Measurements from ENCODE around the gene LDLRAD1. TPM values are rescaled to one million over a fixed set of nuclear protein-coding genes. Genes with fewer than 3 reads are reported as not detected.
A peak's percentile ranks its signal among the peaks of the same experiment; 100 is the strongest.

The LDLRAD1 gene
- total and polyA plus RNA-seq, 2 experiments from 2014 or later = not detected

DNA sequence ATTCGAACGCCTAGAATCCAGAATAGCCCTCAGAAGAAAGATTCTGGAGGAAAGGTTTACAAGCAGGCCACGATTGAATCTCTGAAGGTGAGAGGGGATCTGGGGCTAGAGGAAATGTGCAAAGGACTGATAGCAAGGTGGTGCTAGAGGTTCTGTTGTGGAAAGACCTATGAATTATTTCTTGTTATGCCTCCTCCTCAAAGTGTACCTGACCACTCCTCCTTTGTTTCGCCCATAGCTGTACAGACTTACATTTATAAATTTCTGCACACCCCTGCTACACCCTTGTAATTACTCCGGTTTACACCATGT, 36.4 kb upstream of the LDLRAD1 start:
- TF ChIP-seq JUNB (IDR thresholded peaks at IDR 0.05; ENCODE audit: unreplicated experiment) (no peak), EZH2 (IDR thresholded peaks at IDR 0.05; ENCODE audit: low read depth, unreplicated experiment) (no peak)
- peak overlapping the region; percentile 74; the same call in 1 of the 2 replicates for H2AFZ ChIP-seq
- peak overlapping the region; percentile 87 for H3K4me2 ChIP-seq
- H3K79me2 ChIP-seq (replicated peaks; ENCODE audit: insufficient read depth) = peaks cover 34% of the 10 kb centered on the region
- H3K9me2 ChIP-seq (ENCODE audit: insufficient read depth) = no peaks in the 10 kb centered on the region
- Mint-ChIP-seq H3K4me3 (no peak overlapping the region), H3K36me3 (ENCODE audit: low read depth) (no peaks in the 10 kb centered on the region; the same call in 2 of the 3 replicates), H3K4me1 (peaks cover 7% of the 10 kb centered on the region; the same call in 1 of the 3 replicates), H3K9me3 (no peaks in the 10 kb centered on the region), H3K27me3 (ENCODE audit: insufficient read depth, low read depth, poor library complexity) (no peaks in the 10 kb centered on the region), H3K27ac (no peak overlapping the region)
- peak overlapping the region; percentile 94 for H3K4me3 ChIP-seq
- H3K4me1 ChIP-seq (ENCODE audit: insufficient read depth) = peaks cover 16% of the 10 kb centered on the region
- no peaks in the 10 kb centered on the region for H3F3A ChIP-seq (replicated peaks; ENCODE audit: low read depth)
- H3K27ac ChIP-seq (ENCODE audit: low read depth) = no peak overlapping the region
- H3K36me3 ChIP-seq (ENCODE audit: insufficient read depth) = no peaks in the 10 kb centered on the region
- H4K20me1 ChIP-seq (replicated peaks; ENCODE audit: insufficient read depth) = peaks cover 4% of the 10 kb centered on the region; the same call in 1 of the 2 replicates
- no peak for ATAC-seq
- DNase-seq (ENCODE audit: low spot score) = peak; percentile 1
- H3K27me3 ChIP-seq (ENCODE audit: insufficient read depth) = no peaks in the 10 kb centered on the region

DNA sequence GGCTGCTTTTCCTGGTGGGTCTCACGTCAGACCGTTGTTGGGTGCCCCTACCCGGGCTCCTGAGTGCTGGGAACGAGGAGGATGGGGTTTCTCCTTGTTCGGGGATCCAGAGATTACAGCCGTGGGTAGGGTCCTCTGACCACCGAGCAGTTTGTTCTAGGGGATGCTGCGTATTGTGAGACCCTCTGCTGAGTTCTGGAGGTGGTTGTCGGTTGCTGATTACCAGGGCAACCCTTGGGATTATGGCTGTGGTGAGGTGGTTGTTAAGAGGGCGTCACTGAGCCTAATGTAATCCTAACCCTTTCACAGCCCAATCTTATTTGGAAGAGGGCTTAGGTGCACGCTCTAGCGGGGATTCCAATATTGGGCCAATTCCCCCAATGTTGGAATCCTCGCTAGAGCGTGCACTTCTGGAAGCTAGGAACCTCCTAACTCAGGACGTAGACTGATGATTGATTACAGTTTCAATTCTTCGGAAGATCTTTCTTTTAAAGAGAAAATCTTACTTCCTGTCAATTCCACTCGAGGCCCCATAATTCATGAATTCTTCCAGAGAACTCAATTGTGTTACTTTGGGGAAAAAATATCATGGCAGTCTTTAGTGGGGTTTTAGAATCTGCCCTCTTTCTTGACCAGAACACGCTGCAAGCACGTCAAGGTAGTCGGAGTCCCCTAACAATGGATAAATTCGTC, 35.9 kb upstream of the LDLRAD1 start:
- H3K4me1 Mint-ChIP-seq = peaks cover 7% of the 10 kb centered on the region; the same call in 1 of the 3 replicates
- H3K36me3 Mint-ChIP-seq (ENCODE audit: low read depth) = no peaks in the 10 kb centered on the region; the same call in 2 of the 3 replicates
- Histone ChIP-seq H2AFZ (peak overlapping the region; percentile 74; the same call in 1 of the 2 replicates), H3K4me3 (peak overlapping the region; percentile 94), H4K20me1 (replicated peaks; ENCODE audit: insufficient read depth) (peaks cover 9% of the 10 kb centered on the region; the same call in 1 of the 2 replicates), H3K36me3 (ENCODE audit: insufficient read depth) (no peaks in the 10 kb centered on the region), H3K4me1 (ENCODE audit: insufficient read depth) (peaks cover 16% of the 10 kb centered on the region), H3K27me3 (ENCODE audit: insufficient read depth) (no peaks in the 10 kb centered on the region), H3K9me2 (ENCODE audit: insufficient read depth) (no peaks in the 10 kb centered on the region), H3K79me2 (replicated peaks; ENCODE audit: insufficient read depth) (peaks cover 39% of the 10 kb centered on the region), H3F3A (replicated peaks; ENCODE audit: low read depth) (no peaks in the 10 kb centered on the region), H3K27ac (ENCODE audit: low read depth) (peak overlapping the region; percentile 60; the same call in 1 of the 2 replicates), H3K4me2 (peak overlapping the region; percentile 87)
- H3K4me3 Mint-ChIP-seq = no peak overlapping the region
- H3K27ac Mint-ChIP-seq = no peak overlapping the region; the same call in 1 of the 2 replicates
- ATAC-seq (peak; percentile 6), DNase-seq (ENCODE audit: low spot score) (peak; percentile 38)
- H3K9me3 Mint-ChIP-seq = no peaks in the 10 kb centered on the region
- no peaks in the 10 kb centered on the region for H3K27me3 Mint-ChIP-seq (ENCODE audit: insufficient read depth, low read depth, poor library complexity)
- TF ChIP-seq NANOG (IDR thresholded peaks at IDR 0.05; ENCODE audit: borderline replicate concordance) = no peak
- TF ChIP-seq POLR2AphosphoS5 (IDR thresholded peaks at IDR 0.05; ENCODE audit: low read depth) = no peak
- TF ChIP-seq, protein P1, sequence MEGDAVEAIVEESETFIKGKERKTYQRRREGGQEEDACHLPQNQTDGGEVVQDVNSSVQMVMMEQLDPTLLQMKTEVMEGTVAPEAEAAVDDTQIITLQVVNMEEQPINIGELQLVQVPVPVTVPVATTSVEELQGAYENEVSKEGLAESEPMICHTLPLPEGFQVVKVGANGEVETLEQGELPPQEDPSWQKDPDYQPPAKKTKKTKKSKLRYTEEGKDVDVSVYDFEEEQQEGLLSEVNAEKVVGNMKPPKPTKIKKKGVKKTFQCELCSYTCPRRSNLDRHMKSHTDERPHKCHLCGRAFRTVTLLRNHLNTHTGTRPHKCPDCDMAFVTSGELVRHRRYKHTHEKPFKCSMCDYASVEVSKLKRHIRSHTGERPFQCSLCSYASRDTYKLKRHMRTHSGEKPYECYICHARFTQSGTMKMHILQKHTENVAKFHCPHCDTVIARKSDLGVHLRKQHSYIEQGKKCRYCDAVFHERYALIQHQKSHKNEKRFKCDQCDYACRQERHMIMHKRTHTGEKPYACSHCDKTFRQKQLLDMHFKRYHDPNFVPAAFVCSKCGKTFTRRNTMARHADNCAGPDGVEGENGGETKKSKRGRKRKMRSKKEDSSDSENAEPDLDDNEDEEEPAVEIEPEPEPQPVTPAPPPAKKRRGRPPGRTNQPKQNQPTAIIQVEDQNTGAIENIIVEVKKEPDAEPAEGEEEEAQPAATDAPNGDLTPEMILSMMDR (conservative IDR thresholded peaks at IDR 0.05; ENCODE audit: low read depth in 2 of 2) = no peak
- no peak for TF ChIP-seq EZH2phosphoT487 (IDR thresholded peaks at IDR 0.05; ENCODE audit: unreplicated experiment)
- no peak for TF ChIP-seq EZH2 (IDR thresholded peaks at IDR 0.05; ENCODE audit: low read depth, unreplicated experiment)
- TF ChIP-seq STAT1 (IDR thresholded peaks at IDR 0.05; ENCODE audit: unreplicated experiment) = no peak
- TF ChIP-seq ZNF114 (CRISPR knock-in tag; IDR thresholded peaks at IDR 0.05) = no peak
- no peak for TF ChIP-seq CREB1 (CRISPR knock-in tag; IDR thresholded peaks at IDR 0.05; ENCODE audit: low read depth)
- TF ChIP-seq JUNB (IDR thresholded peaks at IDR 0.05; ENCODE audit: unreplicated experiment) = no peak
- TF ChIP-seq, protein P2, sequence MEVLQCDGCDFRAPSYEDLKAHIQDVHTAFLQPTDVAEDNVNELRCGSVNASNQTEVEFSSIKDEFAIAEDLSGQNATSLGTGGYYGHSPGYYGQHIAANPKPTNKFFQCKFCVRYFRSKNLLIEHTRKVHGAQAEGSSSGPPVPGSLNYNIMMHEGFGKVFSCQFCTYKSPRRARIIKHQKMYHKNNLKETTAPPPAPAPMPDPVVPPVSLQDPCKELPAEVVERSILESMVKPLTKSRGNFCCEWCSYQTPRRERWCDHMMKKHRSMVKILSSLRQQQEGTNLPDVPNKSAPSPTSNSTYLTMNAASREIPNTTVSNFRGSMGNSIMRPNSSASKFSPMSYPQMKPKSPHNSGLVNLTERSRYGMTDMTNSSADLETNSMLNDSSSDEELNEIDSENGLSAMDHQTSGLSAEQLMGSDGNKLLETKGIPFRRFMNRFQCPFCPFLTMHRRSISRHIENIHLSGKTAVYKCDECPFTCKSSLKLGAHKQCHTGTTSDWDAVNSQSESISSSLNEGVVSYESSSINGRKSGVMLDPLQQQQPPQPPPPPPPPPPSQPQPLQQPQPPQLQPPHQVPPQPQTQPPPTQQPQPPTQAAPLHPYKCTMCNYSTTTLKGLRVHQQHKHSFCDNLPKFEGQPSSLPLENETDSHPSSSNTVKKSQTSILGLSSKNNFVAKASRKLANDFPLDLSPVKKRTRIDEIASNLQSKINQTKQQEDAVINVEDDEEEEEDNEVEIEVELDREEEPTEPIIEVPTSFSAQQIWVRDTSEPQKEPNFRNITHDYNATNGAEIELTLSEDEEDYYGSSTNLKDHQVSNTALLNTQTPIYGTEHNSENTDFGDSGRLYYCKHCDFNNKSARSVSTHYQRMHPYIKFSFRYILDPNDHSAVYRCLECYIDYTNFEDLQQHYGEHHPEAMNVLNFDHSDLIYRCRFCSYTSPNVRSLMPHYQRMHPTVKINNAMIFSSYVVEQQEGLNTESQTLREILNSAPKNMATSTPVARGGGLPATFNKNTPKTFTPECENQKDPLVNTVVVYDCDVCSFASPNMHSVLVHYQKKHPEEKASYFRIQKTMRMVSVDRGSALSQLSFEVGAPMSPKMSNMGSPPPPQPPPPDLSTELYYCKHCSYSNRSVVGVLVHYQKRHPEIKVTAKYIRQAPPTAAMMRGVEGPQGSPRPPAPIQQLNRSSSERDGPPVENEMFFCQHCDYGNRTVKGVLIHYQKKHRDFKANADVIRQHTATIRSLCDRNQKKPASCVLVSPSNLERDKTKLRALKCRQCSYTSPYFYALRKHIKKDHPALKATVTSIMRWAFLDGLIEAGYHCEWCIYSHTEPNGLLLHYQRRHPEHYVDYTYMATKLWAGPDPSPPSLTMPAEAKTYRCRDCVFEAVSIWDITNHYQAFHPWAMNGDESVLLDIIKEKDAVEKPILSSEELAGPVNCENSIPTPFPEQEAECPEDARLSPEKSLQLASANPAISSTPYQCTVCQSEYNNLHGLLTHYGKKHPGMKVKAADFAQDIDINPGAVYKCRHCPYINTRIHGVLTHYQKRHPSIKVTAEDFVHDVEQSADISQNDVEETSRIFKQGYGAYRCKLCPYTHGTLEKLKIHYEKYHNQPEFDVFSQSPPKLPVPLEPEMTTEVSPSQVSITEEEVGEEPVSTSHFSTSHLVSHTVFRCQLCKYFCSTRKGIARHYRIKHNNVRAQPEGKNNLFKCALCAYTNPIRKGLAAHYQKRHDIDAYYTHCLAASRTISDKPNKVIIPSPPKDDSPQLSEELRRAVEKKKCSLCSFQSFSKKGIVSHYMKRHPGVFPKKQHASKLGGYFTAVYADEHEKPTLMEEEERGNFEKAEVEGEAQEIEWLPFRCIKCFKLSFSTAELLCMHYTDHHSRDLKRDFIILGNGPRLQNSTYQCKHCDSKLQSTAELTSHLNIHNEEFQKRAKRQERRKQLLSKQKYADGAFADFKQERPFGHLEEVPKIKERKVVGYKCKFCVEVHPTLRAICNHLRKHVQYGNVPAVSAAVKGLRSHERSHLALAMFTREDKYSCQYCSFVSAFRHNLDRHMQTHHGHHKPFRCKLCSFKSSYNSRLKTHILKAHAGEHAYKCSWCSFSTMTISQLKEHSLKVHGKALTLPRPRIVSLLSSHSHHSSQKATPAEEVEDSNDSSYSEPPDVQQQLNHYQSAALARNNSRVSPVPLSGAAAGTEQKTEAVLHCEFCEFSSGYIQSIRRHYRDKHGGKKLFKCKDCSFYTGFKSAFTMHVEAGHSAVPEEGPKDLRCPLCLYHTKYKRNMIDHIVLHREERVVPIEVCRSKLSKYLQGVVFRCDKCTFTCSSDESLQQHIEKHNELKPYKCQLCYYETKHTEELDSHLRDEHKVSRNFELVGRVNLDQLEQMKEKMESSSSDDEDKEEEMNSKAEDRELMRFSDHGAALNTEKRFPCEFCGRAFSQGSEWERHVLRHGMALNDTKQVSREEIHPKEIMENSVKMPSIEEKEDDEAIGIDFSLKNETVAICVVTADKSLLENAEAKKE (CRISPR knock-in tag; IDR thresholded peaks at IDR 0.05) = no peak
